ENCODE data around the gene FEN1.

Gene FEN1

DNA sequence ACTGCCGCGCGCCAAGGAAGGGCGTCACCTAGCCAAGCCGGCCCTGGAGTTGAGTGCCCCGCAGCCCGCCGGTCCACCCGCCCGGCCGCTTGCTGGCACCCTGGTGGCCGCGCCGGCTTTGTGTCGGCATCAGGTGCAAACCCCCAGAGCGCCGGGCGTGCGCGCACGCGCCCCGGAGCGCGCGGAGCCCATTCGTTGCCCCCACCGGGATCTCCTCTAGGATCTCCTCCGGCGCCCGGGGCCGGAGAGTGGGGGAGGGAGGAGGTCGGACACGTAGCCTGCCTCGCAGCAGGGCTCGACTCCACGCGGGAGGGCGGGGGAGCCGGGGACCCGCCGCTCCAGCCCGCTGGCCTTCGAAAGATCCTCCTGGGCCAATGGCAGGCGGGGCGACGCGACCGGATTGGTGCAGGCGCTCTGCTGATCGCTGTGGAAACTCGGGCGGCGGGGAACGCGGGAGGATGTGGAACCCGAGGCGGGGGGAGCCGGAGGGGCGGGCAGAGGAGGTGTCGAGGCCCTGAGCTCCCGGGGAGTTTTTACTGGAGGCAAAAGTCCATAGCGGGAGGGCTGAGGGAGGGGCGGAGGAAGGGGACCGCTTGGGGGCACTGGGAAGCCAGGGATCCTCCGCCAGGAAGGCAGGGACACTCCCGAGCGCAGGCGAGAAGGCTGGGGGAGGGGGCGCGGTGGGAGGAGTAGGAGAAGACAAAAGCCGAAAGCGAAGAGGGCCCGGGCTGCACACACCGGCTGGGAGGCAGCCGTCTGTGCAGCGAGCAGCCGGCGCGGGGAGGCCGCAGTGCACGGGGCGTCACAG, 35.1 kb downstream of the FEN1 start, which contains the start of gene FADS2:
FADS2 (plus strand) TSS at position 730 of the 808 bp plus-strand sequence. CDS start 91 bp downstream, outside the sequence.
- peak; percentile 88 for DNase-seq

DNA sequence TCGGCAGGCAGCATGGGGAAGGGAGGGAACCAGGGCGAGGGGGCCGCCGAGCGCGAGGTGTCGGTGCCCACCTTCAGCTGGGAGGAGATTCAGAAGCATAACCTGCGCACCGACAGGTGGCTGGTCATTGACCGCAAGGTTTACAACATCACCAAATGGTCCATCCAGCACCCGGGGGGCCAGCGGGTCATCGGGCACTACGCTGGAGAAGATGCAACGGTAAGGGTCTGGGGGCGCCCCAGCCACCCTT, 35.6 kb downstream of the FEN1 start:
- DNase-seq = no peak

DNA sequence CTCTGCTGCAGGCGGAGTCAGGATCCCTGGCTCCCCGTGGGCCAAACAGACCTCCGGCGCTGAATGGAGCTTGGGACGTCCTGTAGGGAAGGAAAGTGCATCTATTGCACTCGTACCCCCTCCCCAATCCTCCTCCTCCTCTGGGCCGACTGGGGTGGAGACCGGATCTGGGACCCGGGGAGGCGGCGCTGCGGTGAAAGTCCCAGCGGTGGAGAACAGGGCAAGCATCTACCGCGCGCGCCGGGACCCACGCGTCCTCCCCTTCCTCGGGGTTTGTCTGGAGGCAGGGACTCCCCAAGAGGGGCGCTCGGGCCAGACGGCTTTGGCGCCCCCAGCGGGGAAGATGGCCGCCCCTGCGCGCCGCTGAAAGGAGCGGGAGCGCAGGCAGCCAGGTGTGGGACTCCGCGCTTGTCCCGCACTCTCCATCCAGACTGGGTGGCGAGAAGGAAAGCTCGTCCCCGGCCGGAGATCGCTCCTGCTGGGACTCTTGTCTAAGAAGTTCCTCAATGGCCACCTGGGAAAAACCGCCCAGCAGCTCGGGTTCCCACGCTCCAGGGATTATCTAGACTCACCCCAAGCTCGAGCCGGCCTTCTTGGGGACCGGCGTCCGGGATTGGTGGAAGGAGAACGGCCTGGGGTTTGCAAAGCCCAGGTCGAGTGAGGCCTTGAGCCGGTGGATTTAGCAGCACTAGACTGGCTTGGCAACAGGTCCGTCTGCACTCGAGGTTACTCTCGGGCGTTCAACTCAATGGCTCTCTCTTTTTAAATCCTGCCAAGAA, 36.1 kb downstream of the FEN1 start:
- peak; percentile 18 for DNase-seq

DNA sequence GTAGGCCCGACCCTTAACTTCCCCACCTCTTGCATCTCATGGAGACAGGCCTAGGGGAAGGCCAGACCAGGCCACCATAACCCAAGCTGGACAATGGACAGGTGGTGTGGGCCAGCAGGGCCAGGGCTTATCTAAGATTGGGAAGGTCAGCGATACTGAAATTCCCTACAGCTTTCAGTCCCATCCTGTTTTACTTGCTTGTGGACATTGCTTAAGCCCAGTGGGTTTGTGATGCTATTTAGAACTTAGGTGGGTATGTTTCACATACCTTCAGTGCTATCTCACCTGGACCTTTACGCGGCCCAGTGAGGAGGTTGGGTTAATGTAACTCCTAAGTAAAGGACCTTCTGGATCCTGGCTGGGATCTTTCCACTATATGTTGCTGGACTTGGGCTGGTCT, 37.1 kb downstream of the FEN1 start:
- no peak for DNase-seq

DNA sequence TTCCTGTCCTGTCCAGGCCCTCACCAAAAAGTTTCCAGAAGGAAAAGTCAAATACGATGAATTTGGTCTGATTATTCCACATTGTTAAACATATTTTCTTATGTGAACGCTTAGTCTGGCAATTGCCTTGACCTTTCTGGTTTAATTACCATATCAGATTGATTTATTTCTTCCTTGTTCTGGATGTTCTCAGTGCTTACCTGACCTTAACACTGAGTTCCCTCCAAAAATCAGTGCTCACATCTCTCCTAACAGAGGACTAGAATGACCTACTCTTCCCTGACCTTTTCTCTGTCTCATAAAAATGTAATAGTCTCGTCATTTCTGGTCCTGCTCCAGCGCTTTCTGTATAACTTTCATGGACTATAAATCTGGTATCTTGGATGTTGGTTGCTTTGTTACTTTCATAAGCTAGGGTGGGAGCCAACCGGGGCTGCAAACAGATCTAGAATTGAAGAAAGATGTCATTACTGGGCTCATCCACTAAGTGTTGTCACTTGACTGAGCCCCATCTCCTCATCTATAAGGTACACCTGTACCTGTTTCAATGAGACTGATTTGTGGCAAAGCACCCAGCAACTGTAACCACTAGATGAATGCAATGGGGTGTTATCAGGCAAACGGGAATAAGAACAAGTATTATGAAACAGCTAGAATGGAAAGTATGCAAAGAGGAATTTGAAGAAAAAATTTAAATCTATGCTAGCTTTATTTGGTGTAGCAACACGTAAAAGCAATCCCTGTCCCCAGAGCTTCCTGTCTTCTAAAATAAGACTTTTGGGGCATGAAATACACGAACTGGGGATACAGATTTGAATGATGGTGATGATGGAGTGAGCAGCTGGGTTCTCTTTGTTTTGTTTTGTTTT, 37.8 kb downstream of the FEN1 start:
- no peak for DNase-seq

DNA sequence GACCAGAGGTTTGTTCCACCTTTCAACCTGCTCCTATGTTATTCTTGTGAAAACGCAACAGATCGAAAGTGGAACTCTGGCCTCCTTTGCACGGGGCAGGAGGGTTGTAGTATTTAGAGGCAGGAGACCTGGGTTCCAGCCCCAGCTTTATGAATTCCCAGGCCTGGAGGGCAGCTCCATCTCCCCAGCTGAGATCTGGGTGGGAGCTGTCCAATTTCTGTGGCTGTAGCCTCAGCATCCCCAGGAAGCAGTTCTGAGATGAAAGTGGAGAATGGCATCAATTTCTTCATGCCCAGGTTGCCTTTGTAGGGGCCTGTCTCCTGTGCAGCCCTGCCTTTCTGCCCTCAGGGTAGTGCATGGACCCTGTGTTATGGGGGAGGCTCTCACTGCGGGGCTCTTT, 39.5 kb downstream of the FEN1 start:
- no peak for DNase-seq

DNA sequence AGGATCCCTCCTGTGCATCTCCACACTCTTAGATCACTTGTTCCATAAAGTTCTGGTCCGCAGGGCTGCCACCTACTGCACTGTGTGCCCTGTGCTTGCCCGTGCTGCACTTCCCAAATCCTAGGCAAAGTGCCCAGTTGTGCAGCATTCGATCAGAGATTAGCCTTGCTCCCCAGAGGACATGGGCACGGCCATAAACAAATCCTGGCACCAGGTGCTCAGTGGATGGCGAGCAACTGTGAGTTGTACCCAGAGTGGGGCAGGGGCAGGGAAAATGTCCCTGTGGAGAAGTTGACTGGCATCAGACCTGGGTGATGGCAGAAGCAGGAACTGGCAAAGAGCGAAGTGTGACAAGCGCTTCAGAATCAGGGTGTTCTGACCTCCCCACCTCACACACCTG, 40.0 kb downstream of the FEN1 start:
- DNase-seq = no peak

DNA sequence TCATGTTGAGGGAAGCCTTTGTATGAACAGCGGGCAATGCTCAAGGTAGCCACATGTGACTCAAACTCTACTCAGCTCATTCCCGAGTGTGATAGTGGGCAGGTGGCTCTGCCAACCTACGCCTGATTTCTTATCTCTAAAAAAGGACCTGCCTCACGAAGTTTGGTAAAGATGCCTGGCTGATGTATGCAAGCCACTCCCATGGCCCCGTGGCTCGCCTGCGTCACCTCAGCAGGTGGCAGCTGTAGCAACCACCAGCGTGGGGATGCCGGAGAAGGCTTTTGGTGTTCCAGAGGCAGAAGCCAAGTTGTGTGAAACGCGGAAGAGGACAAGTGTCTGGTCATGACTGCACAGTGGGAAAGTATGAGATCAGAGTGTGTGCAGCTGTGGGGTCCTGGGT, 40.8 kb downstream of the FEN1 start:
- DNase-seq = no peak

DNA sequence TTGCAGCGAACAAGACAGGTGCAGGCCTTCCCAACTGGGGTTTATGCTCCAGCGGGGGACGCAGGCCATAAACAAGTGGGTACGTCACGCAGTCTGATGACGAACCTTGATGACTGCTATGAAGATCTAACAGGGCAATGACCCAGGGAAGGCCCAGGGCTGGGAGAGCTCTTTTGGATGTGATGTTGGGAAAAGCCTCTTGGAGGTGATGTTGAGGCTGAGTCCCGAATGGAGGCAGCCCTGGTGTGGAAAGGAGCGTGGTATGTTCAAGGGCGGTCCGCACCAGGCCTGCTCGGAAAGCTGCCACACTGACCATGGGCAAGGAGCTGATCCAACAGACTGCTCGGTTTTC, 41.2 kb downstream of the FEN1 start:
- no peak for DNase-seq

DNA sequence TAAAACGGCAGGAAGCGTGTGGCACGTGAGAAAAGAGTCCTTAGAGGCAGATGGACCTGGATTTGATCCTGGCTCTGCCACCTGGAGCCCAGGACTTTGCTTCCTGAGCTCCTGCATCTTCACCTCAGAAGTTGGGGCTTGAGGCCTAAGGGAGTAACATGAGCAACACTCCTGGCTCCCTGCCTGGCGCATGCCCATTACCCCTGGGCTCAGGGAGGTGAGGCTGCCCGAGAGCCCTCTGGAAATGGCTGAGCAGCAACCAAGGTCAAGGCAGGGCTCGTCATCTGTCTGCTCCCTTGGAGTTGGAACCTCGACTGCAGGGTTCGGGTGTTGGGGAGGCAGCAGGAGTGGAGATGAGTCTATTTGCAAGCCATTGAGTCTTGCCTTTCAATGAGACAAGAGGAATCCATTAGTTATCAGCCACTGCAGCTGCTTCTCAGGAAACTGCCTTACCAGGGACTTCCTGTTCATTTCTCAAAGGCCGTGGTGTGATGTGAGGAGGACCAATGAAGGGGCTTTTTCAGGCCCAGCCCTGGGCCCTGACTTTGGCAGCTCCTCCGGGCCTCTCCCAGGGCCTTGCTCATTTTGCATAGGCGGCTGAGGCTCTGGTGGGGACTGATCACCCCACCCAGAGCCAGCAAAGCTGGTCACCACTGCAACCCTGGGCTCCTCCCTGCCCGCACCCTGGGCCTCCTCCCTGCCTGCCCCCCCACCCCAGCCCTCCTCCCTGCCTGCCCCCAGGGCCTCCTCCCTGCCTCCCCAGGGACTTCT, 41.8 kb downstream of the FEN1 start:
- DNase-seq = no peak

DNA sequence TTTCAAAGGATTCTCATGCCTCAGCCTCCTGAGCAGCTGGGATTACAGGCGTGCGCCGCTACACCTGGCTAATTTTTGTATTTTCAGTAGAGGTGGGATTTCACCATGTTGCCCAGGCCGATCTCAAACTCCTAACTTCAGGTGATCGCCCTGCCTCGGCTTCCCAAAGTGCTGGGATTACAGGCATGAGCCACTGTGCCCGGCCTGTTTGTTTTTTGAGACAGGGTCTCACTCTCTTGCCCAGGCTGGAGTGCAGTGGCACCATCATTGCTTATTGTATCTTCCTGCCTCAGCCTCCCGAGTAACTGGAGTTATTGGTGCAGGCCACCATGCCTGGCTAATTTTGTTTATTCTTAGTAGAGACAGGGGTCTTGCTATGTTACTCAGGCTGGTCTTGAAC, 43.5 kb downstream of the FEN1 start:
- DNase-seq = no peak

DNA sequence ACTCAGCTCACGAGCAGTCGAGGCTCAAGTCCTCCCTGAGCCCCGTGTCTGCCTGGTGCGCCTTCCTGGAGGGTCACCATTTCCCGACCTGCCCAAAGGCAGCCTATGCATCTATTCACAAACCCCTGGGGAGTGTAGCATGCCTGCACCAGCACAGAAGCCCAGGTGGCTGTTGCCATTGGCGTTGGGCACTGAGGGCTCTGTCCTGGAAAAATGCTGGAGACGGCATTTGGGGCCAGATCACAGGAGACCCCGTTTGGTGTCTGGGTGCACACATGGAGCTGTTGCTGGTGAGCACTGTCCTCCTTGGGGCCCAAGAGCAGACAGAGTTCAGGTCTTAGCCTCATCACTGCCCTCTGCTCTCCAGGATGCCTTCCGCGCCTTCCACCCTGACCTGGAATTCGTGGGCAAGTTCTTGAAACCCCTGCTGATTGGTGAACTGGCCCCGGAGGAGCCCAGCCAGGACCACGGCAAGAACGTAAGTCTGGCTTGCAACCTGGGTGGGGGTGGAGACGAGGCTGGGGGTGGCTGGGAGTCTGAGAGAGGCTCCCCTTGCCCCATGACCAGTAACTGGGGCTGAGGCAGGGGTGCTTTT, 44.8 kb downstream of the FEN1 start:
- no peak for DNase-seq

DNA sequence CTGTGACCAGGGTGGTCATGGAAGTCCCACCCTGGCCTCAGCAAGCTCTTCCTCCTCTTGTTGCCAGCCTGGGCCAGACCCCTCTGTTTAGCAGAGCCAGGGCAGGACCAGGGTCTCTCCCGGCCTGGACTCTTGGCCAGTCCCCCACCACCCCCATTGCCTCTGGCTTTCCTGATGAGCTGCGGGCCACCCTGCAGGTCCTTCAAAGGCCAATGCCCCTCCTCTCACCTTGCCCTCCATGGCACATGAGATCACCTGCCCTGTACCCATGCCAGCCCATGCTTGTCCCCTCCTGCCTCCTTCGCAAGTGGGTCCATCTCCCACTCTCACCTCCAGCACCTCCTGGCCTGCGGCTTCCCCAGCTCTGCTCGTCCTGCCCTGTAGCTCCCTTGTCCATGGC, 45.8 kb downstream of the FEN1 start:
- DNase-seq = no peak

DNA sequence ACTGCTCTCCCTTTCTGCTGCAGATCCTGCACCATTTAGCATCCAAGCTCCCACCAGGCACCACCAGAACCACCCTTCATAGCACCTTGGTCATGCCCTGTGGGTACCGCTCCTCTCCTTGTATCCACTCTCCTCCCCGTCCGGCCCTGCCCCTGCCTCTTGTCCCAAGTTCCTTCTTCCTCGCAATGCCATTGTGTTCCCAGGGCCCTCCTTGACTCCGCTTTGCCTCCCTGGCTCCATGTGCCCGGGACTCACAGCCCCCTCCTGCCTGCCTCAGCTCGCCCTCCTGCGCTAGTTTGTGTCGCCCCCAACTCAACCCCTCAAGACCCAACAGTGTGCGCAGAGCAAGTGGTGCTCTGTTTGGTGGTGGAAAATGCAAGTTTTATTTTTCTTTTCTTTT, 46.2 kb downstream of the FEN1 start:
- no peak for DNase-seq

DNA sequence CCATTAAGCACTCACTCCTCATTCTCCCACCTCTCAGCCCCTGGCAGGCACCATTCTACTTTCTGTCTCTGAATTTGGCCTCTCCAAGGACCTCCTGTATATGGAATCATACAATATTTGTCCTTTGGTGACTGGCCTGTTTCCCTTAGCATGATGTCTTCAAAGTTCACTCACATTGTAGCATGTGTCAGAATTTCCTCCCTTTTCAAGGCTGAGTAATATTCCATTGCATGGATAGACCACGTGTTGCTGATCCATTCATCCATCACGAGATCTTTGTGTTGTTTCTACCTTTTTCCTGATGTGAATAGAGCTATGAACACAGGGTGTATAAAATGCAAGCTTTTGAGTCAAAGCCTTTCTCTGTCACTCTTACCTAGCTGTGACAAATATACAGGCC, 47.0 kb downstream of the FEN1 start:
- no peak for DNase-seq

DNA sequence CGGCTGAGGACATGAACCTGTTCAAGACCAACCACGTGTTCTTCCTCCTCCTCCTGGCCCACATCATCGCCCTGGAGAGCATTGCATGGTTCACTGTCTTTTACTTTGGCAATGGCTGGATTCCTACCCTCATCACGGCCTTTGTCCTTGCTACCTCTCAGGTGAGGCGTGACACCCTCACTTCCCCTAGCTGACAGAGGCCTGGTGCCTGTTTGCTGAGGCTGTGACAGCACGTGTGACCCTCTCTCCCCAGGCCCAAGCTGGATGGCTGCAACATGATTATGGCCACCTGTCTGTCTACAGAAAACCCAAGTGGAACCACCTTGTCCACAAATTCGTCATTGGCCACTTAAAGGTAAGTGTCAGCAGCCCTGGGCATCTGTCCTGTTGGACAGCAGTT, 47.7 kb downstream of the FEN1 start:
- no peak for DNase-seq

DNA sequence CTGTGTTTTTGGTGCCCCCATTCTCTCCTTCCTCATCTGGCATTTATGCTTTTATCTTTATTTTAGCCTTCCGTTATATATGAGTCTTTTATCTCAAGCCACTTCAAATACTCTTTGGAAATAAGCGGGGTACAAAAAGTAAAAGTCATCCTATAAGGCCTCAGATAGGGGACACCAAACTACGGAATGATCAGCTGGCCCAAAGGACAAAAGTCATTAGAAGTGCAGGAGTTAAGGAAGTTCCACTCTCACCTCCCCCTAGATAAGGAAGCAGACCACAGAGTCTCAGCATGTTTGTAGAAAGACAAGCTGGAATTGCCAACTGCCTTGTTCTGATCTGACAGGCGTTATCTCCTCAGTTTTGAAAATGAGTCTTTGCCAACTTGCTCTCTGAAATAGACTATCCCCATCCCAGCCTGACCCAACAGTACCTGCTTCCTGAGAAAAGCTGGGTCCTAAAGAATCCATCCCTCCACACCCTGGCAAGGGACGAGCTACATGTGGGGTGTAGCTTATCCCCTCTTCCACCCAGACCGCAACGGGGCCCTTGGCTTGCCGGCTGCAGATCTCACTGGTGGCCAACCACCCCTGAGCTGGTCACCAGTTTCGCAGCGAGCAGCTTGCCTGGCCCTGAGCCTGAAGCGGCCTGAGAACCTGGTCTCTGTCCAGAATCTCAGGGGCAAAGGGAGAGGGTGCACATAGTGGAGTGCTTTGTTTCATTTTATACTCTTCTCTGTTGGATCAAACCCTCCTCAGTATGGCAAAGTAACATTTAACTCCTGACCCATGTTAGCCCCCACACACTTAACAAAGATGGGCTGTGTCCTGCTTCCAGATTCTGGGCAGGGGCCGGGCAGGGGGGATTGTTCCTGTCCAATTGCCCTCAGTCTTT, 49.2 kb downstream of the FEN1 start:
- DNase-seq = no peak

DNA sequence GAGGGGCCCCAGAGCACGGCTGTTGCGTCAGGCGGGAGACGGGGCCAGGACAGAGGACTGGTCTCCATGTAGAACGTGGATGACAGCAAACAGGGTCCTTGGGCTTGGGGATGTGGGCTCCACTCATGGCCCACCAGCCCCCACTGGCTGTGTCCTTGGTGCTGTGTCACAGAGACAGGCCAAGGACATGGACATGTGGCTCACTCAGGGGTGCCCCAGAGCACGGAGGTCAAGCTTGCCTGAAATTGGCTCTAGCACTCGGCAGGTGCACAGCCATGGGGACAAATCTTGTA, 49.8 kb downstream of the FEN1 start:
- DNase-seq = no peak

DNA sequence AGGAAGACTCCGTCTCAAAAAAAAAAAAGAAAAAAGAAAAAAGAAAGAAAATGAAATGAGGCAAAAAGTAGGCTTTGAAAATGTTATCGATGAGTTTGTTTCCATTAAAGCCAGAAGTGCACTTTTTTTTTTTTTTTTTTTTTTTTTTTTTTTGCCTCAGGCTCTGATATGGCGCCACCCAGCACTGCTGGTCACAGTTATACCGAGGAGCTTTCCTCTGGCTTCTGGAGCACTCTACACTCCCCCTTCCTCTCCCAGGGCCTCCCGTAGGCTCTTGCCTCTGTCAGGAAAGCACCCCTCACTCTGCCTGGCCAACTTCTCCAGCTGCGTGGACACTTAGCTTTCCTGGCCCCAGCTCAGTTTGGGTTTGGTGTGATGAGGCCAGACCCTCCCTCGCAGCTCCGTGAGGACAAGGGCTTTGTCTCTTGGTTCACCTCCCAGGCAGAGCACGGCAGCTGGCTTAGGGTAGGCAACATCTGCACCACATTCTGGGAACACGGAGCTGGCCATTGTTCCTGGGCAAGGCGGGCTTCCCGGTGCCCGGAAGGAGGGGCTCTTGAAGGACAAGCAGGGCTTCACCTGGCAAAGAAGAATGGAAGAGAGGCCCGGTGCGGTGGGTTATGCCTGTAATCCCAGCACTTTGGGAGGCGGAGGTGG, 52.3 kb downstream of the FEN1 start:
- no peak for DNase-seq

DNA sequence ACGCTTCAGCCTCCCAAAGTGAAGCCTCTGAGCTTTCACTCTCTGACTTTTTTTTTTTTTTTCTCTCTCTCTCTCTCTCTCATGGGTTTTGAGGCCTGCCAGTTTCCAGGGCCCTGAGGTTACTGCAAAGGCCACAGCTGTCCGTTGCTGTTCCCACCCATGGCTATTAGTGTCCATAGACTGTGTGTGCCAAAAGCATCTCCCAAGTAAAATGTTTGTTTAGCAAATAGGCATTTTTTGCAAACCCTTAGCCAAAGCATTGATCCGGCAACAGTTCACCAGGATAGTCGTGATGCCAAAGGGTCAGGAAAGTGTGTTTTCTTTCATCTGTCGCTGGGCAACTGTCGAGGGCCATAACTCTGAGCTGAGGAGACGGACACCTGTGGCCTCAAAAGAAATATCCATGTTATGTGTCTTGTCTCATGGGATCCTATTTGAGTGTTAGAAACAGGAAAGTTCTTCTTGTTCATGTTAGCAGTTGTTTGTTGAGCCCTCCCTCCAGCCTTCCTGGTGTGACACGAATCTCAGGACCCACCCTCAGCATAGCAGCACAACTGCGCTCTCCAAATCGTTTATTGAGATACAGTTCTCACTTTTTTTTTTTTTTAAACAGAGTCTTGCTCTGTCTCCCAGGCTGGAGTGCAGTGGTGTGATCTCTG, 53.8 kb downstream of the FEN1 start:
- no peak for DNase-seq

All from NCI-H748 treated with DMSO at 0.1 percent for 48 hours (cell line).